NCI-H345 treated with DMSO at 0.1 percent for 48 hours (cell line): Measurements from ENCODE around the gene PARD3.
"Not testable (repeated sequence)": the region's sequence is repeated elsewhere in the genome, so short reads cannot be mapped to it uniquely, and the experiment has no call there.

ENCODE experiments used
- DNase-seq: peaks from one replicate; lab custom pipeline; 2025; ENCODE audit not compliant: unreplicated experiment; lab: John Stamatoyannopoulos, UW

The PARD3 gene

GRCh38 chr10:34475274-34475646 is 339.8 kb downstream of the PARD3 start:
- no peak for DNase-seq

- DNase-seq = no peak
These were observed 340.4 kb downstream of the PARD3 start for GRCh38 chr10:34474555-34475273.

- DNase-seq = no peak
These were observed 341.1 kb downstream of the PARD3 start for GRCh38 chr10:34474009-34474376.

- no peak for DNase-seq
These were observed 341.7 kb downstream of the PARD3 start for GRCh38 chr10:34473174-34474008.

GRCh38 chr10:34470307-34470706 is 344.8 kb downstream of the PARD3 start:
- DNase-seq = no peak

GRCh38 chr10:34469446-34469845 is 345.6 kb downstream of the PARD3 start:
- no peak for DNase-seq

GRCh38 chr10:34467902-34468301 is 347.2 kb downstream of the PARD3 start:
- DNase-seq = no peak

GRCh38 chr10:34467364-34467763 is 347.7 kb downstream of the PARD3 start:
- DNase-seq = no peak

- no peak for DNase-seq
These were observed 349.4 kb downstream of the PARD3 start for GRCh38 chr10:34465678-34466077.

GRCh38 chr10:34464591-34464990 is 350.5 kb downstream of the PARD3 start:
- DNase-seq = no peak

GRCh38 chr10:34464000-34464399 is 351.1 kb downstream of the PARD3 start:
- DNase-seq = no peak

GRCh38 chr10:34462993-34463392 is 352.1 kb downstream of the PARD3 start:
- DNase-seq = no peak

- no peak for DNase-seq
These were observed 353.0 kb downstream of the PARD3 start for GRCh38 chr10:34462056-34462455.

- no peak for DNase-seq
These were observed 360.4 kb downstream of the PARD3 start for GRCh38 chr10:34454590-34455261.

GRCh38 chr10:34449836-34450235 is 365.3 kb downstream of the PARD3 start:
- no peak for DNase-seq

GRCh38 chr10:34446049-34446448 is 369.0 kb downstream of the PARD3 start:
- DNase-seq = no peak

GRCh38 chr10:34444223-34445183 is 370.6 kb downstream of the PARD3 start:
- DNase-seq = no peak

GRCh38 chr10:34439386-34439785 is 375.7 kb downstream of the PARD3 start:
- not testable (repeated sequence) for DNase-seq

GRCh38 chr10:34438741-34439140 is 376.4 kb downstream of the PARD3 start:
- no peak for DNase-seq

GRCh38 chr10:34437906-34438305 is 377.2 kb downstream of the PARD3 start:
- DNase-seq = no peak

GRCh38 chr10:34434119-34434594 is 380.9 kb downstream of the PARD3 start:
- DNase-seq = no peak
